Tibial artery (tissue), 4 donors: Measurements from ENCODE around the gene SSC5D.

Experiments used
- DNase-seq, 2 donors: peaks; one replicate each; pipeline ENCODE4 v3.0.0-alpha.2; 2019
- H3K27ac ChIP-seq, 2 donors: fragments of 200-600 bp; sonication (generic) in 1 of 2; 1 replicate in 1 of 2; 2 replicates in 1 of 2; pipeline ENCODE4 v1.5.1; 2018 to 2019; ENCODE audit warnings: mild to moderate bottlenecking in 1 of 2
- H3K27me3 ChIP-seq, 2 donors: fragments of 200-600 bp; sonication (generic) in 1 of 2; one replicate each; pipeline versions ENCODE4 v1.5.1 to v1.6.0; 2016 to 2019
- H3K36me3 ChIP-seq, 3 donors: fragments of 200-600 bp; sonication (generic) in 2 of 3; one replicate each; pipeline ENCODE4 v1.5.1; 2016 to 2019; ENCODE audit warnings: mild to moderate bottlenecking in 2 of 3
- H3K4me1 ChIP-seq, 4 donors: fragments of 200-600 bp; sonication (generic) in 2 of 4; 1 replicate in 3 of 4; 2 replicates in 1 of 4; pipeline ENCODE4 v1.5.1; 2016 to 2019
- H3K4me3 ChIP-seq, 2 donors: fragments of 200-600 bp; sonication (generic) in 1 of 2; 1 replicate in 1 of 2; 2 replicates in 1 of 2; pipeline ENCODE4 v1.5.1; 2018 to 2019; ENCODE audit warnings: mild to moderate bottlenecking in 2 of 2
- H3K9me3 ChIP-seq, 3 donors: fragments of 200-600 bp; sonication (generic) in 1 of 3; one replicate each; pipeline ENCODE4 v1.5.1; 2016 to 2019
- intact Hi-C: fragments of 100-400 bp; cut with DNase I; formaldehyde crosslinking; loops from one replicate; pipeline ENCODE4 v1.15.0; 2023; ENCODE audit warnings: low total_unique reads
- TF ChIP-seq, protein P1 (sequence below), 2 experiments: fragments of 200-600 bp in 1 of 2; fragments of 450-650 bp in 1 of 2; IDR thresholded peaks; one replicate each; pipeline ENCODE4 v1.5.1; 2017 to 2019; ENCODE audit warnings: antibody characterized with exemption in 2 of 2, mild to moderate bottlenecking in 1 of 2, moderate library complexity in 1 of 2

SSC5D gene

DNA sequence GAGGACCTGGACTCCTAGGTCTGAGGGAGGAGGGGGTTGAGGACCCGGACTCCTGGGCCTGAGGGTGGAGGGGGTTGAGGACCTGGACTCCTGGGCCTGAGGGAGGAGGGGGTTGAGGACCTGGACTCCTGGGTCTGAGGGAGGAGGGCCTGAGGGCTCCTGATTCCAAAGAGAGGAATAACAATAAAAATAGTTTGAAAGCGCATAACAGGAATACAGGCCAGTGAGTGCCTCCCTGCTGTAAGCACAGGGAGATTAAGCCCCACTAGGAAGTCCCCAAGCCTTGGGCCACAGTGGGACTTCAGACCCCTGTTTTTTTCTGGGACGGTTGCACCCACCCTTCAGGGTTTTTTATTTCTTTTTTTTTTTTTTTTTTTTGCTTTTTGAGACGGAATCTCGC lies 49.9 kb downstream of the SSC5D start:
- Histone ChIP-seq H3K27ac (no peak overlapping the region), H3K9me3 (no peaks in the 10 kb centered on the region), H3K27me3 (peaks cover 0 to 39% of the 10 kb centered on the region in 2 donors), H3K36me3 (no peaks in the 10 kb centered on the region), H3K4me3 (no peak overlapping the region), H3K4me1 (no peaks in the 10 kb centered on the region)
- intact Hi-C loops: no loop called here
- TF ChIP-seq, protein P1, sequence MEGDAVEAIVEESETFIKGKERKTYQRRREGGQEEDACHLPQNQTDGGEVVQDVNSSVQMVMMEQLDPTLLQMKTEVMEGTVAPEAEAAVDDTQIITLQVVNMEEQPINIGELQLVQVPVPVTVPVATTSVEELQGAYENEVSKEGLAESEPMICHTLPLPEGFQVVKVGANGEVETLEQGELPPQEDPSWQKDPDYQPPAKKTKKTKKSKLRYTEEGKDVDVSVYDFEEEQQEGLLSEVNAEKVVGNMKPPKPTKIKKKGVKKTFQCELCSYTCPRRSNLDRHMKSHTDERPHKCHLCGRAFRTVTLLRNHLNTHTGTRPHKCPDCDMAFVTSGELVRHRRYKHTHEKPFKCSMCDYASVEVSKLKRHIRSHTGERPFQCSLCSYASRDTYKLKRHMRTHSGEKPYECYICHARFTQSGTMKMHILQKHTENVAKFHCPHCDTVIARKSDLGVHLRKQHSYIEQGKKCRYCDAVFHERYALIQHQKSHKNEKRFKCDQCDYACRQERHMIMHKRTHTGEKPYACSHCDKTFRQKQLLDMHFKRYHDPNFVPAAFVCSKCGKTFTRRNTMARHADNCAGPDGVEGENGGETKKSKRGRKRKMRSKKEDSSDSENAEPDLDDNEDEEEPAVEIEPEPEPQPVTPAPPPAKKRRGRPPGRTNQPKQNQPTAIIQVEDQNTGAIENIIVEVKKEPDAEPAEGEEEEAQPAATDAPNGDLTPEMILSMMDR (IDR thresholded peaks at IDR 0.05): no peak
- DNase-seq: no peak

DNA sequence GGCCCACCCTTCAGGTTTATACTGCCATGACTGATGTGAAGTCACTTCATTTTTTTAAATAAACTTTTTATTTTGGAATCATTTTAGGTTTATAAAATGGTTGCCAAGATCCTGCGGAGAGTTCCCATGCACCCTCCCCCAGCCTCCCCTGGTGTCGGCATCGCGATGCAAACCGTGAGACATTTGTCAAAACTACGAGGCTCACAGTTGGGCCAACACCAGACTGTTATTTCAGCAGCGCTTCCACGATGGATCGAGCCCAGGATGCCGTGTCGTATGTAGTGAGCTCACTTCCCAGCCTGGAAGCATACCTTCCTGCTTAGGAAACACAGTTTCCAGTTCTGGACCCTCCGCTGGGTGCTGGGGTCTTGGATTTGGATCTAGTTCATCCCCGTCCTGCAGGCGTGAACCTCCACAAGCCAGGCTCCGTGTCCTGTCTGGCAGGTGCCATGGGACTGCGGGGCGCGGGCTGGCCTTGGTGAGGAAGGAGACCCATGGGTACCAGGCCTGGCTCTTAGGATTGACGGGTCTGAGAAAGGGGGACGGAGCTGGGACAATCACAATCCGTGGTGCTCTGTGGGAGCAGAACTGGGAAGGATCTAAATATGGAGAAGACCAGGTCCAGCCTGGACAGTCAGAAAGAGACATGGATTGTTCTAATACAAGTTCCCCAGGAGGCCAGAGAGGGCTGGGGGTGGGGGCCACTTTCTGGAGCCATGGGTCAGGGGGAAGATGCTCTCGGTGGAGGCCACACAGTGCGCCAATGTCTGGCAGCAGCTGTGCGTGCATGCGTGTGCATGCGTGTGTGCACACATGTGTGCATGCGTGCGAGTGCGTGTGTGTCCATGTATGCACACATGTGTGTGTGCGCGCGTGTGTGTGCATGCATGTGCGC lies 51.1 kb downstream of the SSC5D start:
- TF ChIP-seq, protein P1 (IDR thresholded peaks at IDR 0.05): no peak
- Histone ChIP-seq H3K27ac (no peak overlapping the region), H3K4me1 (no peaks in the 10 kb centered on the region), H3K36me3 (no peaks in the 10 kb centered on the region), H3K9me3 (no peaks in the 10 kb centered on the region), H3K4me3 (no peak overlapping the region), H3K27me3 (peaks cover 0 to 42% of the 10 kb centered on the region in 2 donors)
- intact Hi-C loops: no loop called here
- no peak for DNase-seq

DNA sequence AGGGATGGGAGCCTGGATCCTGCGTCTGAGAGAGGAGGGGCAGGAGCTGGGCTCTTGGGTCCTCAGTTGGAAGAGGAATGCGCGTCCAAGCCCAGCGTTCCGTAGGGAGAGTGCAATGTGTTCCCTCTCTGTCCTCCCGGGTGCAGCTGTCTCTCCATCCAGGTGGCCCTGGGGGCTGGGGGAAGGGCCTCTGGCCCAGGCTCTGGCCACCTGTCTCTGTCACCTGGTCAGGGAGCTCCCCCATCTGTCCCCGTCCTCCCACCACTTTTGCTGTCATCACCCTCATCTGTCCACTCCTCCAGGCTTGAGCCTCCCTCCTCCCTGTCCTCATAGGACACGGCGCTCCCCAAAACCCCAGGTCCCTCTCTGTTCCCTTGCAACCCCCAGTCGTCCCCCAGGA lies 52.4 kb downstream of the SSC5D start:
- Histone ChIP-seq H3K36me3 (no peaks in the 10 kb centered on the region), H3K4me3 (no peak overlapping the region), H3K27ac (no peak overlapping the region), H3K4me1 (peaks cover 0 to under 1% (median 0%) of the 10 kb centered on the region in 4 donors), H3K9me3 (no peaks in the 10 kb centered on the region), H3K27me3 (peaks cover 0 to 55% of the 10 kb centered on the region in 2 donors)
- intact Hi-C loops: no loop called here
- no peak for DNase-seq
- TF ChIP-seq, protein P1 (IDR thresholded peaks at IDR 0.05): no peak

DNA sequence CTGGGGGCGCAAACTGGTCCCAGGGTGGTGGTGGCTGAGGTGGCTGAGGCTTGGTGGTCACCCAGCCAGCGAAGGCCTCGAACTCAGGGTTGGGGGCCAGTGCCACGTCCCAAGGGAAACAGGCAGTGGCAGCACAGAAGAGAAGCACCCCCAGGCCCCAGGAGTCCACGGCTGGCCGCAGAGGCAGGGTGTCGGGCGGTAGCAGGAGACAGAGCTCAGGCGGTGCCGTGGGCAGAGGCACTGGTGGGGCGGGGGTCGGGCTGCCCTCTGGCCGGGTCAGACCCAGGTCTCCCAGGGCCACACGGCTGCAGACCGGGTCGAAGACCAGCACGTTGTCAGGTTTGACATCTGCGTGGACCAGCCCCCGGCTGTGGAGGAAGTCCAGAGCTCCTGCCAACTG lies 52.9 kb downstream of the SSC5D start:
- no peak overlapping the region for H3K4me3 ChIP-seq
- intact Hi-C loops: no loop called here
- peaks cover 0 to 5% (median under 1%) of the 10 kb centered on the region in 4 donors for H3K4me1 ChIP-seq
- no peaks in the 10 kb centered on the region for H3K9me3 ChIP-seq
- DNase-seq: no peak
- TF ChIP-seq, protein P1 (IDR thresholded peaks at IDR 0.05): no peak
- H3K27me3 ChIP-seq: peaks cover 0 to 57% of the 10 kb centered on the region in 2 donors
- H3K36me3 ChIP-seq: no peaks in the 10 kb centered on the region
- H3K27ac ChIP-seq: no peak overlapping the region

DNA sequence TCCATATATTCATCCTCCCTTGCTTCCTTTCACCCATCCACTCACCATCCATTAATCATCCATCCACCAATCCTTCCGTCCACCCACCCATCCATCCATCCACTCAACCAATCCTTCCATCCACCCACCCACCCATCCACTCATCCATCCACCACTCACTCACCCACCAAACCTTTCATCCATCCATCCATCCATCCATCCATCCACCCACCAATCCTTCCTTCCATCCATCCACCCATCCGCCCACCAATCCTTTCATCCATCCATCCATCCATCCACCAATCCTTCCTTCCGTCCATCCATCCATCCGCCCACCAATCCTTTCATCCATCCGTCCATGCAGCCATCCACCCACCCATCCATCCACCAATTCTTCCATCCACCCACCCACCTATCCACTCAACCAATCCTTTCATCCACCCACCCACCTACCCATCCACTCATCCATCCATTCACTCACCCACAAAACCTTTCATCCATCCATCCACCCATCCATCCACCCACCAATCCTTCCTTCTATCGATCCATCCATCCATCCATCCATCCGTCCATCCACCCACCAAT lies 54.1 kb downstream of the SSC5D start:
- Histone ChIP-seq H3K9me3 (no peaks in the 10 kb centered on the region), H3K27me3 (peaks cover 0 to 58% of the 10 kb centered on the region in 2 donors), H3K4me1 (peaks cover 0 to 17% (median 9%) of the 10 kb centered on the region in 4 donors), H3K4me3 (no peak overlapping the region), H3K36me3 (no peaks in the 10 kb centered on the region), H3K27ac (no peak overlapping the region)
- intact Hi-C loops: no loop called here
- DNase-seq: no peak
- TF ChIP-seq, protein P1 (IDR thresholded peaks at IDR 0.05): no peak
